Body of pancreas (tissue), 4 donors: ENCODE results near the gene DOCK9. TPM values are rescaled to one million over a fixed set of nuclear protein-coding genes. Genes with fewer than 3 reads are reported as not detected.

Experiments used
- ATAC-seq: fragments of 150-250 bp; one replicate; pipeline ENCODE4 v1.9.1; 2016
- DNase-seq, 4 donors: peaks; one replicate each; pipeline ENCODE4 v3.0.0-alpha.2; 2019
- H3K27ac ChIP-seq, 4 donors: fragments of 200-600 bp; sonication (generic); 1 replicate in 3 of 4; 2 replicates in 1 of 4; pipeline versions ENCODE4 v1.5.1 to v1.6.1; 2016 to 2019; ENCODE audit warnings: mild to moderate bottlenecking in 1 of 4, mixed read lengths in 1 of 4, moderate library complexity in 1 of 4
- H3K27me3 ChIP-seq, 2 donors: fragments of 200-600 bp; sonication (generic); one replicate each; pipeline ENCODE4 v1.6.0; 2016; ENCODE audit warnings: mild to moderate bottlenecking in 1 of 2
- H3K36me3 ChIP-seq, 2 donors: fragments of 200-600 bp; sonication (generic); replicated peaks in 1 of 2; 2 replicates each; pipeline ENCODE4 v1.5.1; 2016; ENCODE audit warnings: low read depth in 2 of 2; ENCODE audit not compliant: insufficient read depth in 1 of 2
- H3K4me1 ChIP-seq: fragments of 200-600 bp; sonication (generic); one replicate; pipeline ENCODE4 v1.6.0; 2016
- H3K4me3 ChIP-seq, 2 donors: fragments of 200-600 bp; sonication (generic); 1 replicate in 1 of 2; 2 replicates in 1 of 2; pipeline ENCODE4 v1.5.1; 2016 to 2019
- H3K9me3 ChIP-seq, 3 donors: fragments of 200-600 bp; sonication (generic); 1 replicate in 2 of 3; 2 replicates in 1 of 3; pipeline ENCODE4 v1.5.1; 2016
- POLR2A ChIP-seq, 3 donors: fragments of 450-650 bp; IDR thresholded peaks; one replicate each; pipeline ENCODE4 v1.6.1; 2016; ENCODE audit warnings: antibody characterized with exemption in 3 of 3, mild to moderate bottlenecking in 2 of 3
- WGBS, 2 donors: methylation state at CpG; one replicate each; pipeline ENCODE4 v1.1.5; 2017; 5-methylcytosine and 5-hydroxymethylcytosine counted together
- intact Hi-C: fragments of 100-400 bp; cut with DNase I; formaldehyde crosslinking; loops from one replicate; pipeline ENCODE4 v1.15.1; 2023
- total RNA-seq, 2 donors: library from RNA; depleted of rRNA; stranded (reverse); fragments of >200 nt; gene quantifications; one replicate each; pipeline ENCODE4 v1.1.0, GENCODE V29; 2016
- TF ChIP-seq, protein P1 (sequence below), 7 experiments: fragments of 450-650 bp in 4 of 7; fragments of 200-600 bp in 3 of 7; sonication (generic) in 3 of 7; IDR thresholded peaks; one replicate each; pipeline ENCODE4 v1.5.1; 2016 to 2019; ENCODE audit warnings: antibody characterized with exemption in 7 of 7

The DOCK9 gene
- total RNA-seq, 2 donors from 2014 or later = 35.3 to 73.5 TPM

DNA sequence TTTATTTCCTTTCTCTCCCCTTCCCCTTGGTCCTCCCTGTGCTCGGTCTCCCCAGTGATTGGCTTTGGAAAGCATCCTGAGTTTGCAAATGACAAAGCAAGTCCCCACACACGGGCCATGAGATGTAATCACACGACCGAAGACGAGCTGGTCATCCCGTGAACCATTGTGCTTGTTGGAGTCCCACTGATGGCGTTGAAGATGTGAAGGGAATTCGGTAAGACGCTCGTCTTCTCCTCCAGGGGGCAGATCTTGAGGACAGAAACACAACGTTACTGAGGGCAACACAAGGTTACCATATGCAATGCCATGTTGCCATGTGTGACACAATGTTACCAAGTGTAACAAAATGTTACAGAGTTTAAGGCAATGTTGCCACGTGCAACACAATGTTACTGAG, 183.4 kb downstream of the DOCK9 start:
- Histone ChIP-seq H3K36me3 (peaks cover 0 to 4% of the 10 kb centered on the region in 2 donors), H3K9me3 (no peaks in the 10 kb centered on the region), H3K4me3 (no peak overlapping the region), H3K27me3 (no peaks in the 10 kb centered on the region), H3K27ac (no peak overlapping the region), H3K4me1 (no peaks in the 10 kb centered on the region)
- ATAC-seq (no peak), DNase-seq (no peak)
- TF ChIP-seq, protein P1, sequence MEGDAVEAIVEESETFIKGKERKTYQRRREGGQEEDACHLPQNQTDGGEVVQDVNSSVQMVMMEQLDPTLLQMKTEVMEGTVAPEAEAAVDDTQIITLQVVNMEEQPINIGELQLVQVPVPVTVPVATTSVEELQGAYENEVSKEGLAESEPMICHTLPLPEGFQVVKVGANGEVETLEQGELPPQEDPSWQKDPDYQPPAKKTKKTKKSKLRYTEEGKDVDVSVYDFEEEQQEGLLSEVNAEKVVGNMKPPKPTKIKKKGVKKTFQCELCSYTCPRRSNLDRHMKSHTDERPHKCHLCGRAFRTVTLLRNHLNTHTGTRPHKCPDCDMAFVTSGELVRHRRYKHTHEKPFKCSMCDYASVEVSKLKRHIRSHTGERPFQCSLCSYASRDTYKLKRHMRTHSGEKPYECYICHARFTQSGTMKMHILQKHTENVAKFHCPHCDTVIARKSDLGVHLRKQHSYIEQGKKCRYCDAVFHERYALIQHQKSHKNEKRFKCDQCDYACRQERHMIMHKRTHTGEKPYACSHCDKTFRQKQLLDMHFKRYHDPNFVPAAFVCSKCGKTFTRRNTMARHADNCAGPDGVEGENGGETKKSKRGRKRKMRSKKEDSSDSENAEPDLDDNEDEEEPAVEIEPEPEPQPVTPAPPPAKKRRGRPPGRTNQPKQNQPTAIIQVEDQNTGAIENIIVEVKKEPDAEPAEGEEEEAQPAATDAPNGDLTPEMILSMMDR (IDR thresholded peaks at IDR 0.05) = no peak
- no peak for TF ChIP-seq POLR2A (IDR thresholded peaks at IDR 0.05)
- WGBS, 2 donors = 92 to 94% methylated on average over 12 of the region's 12 CpGs
- intact Hi-C loops = no loop called here

DNA sequence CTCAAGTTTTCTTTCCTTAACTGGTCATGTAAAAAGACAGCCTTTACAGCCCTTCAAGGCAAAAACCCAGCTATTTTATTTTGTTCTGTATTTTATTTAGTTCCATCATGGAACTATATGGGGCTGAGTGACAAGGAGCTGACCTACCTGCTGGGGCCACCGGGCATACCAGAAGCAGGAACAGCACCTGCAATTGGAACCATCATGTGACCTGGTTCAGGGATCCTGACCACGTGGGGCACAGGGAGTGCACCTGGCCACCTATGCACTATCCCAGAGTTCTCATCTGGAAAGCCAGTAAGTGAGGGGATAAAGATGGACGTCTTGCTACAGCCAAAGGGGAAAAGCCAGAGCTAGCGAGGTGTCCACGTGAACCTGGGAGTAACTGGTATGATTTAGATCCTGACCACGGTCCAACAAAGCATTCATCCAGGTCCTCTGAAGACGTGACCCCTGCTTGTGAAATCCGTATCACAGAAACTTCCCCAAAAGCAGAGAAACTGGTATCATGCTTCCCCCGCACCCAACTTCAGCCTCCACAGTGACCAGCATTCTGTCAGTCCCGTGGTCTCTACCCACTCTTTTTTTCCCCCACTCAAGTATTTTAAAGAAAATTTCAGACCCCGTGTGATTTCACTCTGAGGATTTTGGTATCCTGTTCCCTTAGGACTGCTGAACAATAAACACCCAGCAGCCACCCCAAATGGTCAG, 184.9 kb downstream of the DOCK9 start:
- Histone ChIP-seq H3K27ac (no peak overlapping the region), H3K9me3 (no peaks in the 10 kb centered on the region), H3K27me3 (no peaks in the 10 kb centered on the region), H3K4me3 (no peak overlapping the region), H3K4me1 (no peaks in the 10 kb centered on the region), H3K36me3 (peaks cover 0 to 4% of the 10 kb centered on the region in 2 donors)
- intact Hi-C loops = no loop called here
- no peak for ATAC-seq
- no peak for DNase-seq
- 80 to 90% methylated on average over 11 of the region's 11 CpGs for WGBS, 2 donors
- TF ChIP-seq POLR2A (IDR thresholded peaks at IDR 0.05) = no peak
- TF ChIP-seq, protein P1 (IDR thresholded peaks at IDR 0.05) = no peak

DNA sequence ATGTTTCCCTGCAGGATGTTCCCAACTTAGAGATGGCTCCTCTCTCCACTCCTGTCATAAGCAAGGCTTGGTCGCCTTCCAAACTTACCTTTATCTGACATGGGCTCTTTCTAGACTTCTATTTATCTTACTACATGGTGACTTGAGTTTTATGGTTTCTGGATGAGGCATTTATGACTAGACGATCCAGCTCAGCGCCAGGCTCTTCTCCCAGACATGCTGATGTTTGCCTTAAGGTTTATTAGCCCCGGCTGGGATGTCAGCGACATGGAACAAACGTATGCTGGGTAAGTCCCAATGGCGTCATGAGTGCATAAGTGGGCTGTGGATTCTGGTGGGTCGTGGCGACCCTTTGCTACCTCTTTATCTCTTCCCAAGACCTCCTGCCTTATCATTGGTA, 185.5 kb downstream of the DOCK9 start:
- no peak overlapping the region for H3K27ac ChIP-seq
- no peak for TF ChIP-seq POLR2A (IDR thresholded peaks at IDR 0.05)
- TF ChIP-seq, protein P1 (IDR thresholded peaks at IDR 0.05) = no peak
- 91 to 94% methylated on average over 9 of the region's 9 CpGs for WGBS, 2 donors
- DNase-seq (no peak), ATAC-seq (no peak)
- H3K9me3 ChIP-seq = no peaks in the 10 kb centered on the region
- peaks cover 0 to 4% of the 10 kb centered on the region in 2 donors for H3K36me3 ChIP-seq
- H3K4me1 ChIP-seq = no peaks in the 10 kb centered on the region
- H3K27me3 ChIP-seq = no peaks in the 10 kb centered on the region
- intact Hi-C loops = no loop called here
- no peak overlapping the region for H3K4me3 ChIP-seq

DNA sequence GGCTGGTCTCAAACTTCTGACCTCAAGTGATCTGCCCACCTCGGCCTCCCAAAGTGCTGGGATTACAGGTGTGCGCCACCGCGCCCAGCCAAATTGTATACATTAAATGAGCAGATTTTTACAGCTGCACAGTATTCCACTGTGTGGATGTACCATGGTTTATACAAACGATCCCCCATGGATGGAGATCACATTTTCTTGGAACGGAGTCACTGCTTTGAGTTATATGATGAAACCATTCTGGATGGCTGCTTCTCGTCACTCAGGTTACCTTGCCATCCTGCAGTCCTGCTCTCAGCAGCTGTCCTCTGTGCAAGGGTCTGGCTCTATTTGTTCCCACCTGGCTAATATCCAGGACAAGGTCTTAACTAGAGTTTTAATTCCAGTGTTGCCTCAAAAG, 186.3 kb downstream of the DOCK9 start:
- H3K36me3 ChIP-seq = no peaks in the 10 kb centered on the region
- TF ChIP-seq, protein P1 (IDR thresholded peaks at IDR 0.05) = no peak
- no peak for TF ChIP-seq POLR2A (IDR thresholded peaks at IDR 0.05)
- ATAC-seq = no peak
- 90 to 93% methylated on average over 7 of the region's 7 CpGs for WGBS, 2 donors
- no peaks in the 10 kb centered on the region for H3K9me3 ChIP-seq
- no peak overlapping the region for H3K27ac ChIP-seq
- no peak overlapping the region for H3K4me3 ChIP-seq
- no peaks in the 10 kb centered on the region for H3K4me1 ChIP-seq
- H3K27me3 ChIP-seq = no peaks in the 10 kb centered on the region
- DNase-seq = no peak
- intact Hi-C loops = no loop called here

DNA sequence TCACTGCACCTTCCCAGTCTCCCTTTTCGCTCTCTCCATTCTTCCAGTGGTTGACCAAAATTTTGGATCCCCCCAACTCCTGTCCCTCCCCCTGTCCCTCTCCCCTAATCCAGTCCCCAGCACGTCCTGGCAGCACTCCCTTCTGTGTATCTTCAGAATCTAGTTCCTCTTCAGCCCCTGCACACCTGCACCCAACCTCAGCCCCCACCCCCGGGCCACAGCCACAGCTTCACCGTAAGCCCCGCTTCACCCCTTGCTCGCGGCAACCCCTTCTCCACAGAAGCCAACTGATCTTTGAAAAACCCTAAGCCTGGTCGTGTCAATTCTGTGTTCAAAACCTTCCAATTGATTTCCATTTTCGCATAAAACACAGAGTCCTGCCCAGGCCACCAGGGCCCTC, 189.9 kb downstream of the DOCK9 start:
- Histone ChIP-seq H3K9me3 (no peaks in the 10 kb centered on the region), H3K36me3 (no peaks in the 10 kb centered on the region), H3K27me3 (no peaks in the 10 kb centered on the region), H3K4me1 (no peaks in the 10 kb centered on the region), H3K4me3 (no peak overlapping the region), H3K27ac (no peak overlapping the region)
- TF ChIP-seq, protein P1 (IDR thresholded peaks at IDR 0.05) = no peak
- no peak for TF ChIP-seq POLR2A (IDR thresholded peaks at IDR 0.05)
- intact Hi-C loops = no loop called here
- no peak for ATAC-seq
- DNase-seq = no peak
- WGBS, 2 donors = 79 to 85% methylated on average over 9 of the region's 9 CpGs
